ENCODE data around the gene GDF11. TPM values are rescaled to one million over a fixed set of nuclear protein-coding genes. Genes with fewer than 3 reads are reported as not detected.
"Not testable (repeated sequence)": the region's sequence is repeated elsewhere in the genome, so short reads cannot be mapped to it uniquely, and the experiment has no call there.

The GDF11 gene
- total RNA-seq, 1 donor from 2014 or later, result 14.2 TPM

- Mint-ChIP-seq H3K27me3 (ENCODE audit: insufficient read depth) (peaks cover 3% of the 10 kb centered on the region), H3K9me3 (no peaks in the 10 kb centered on the region), H3K27ac (peak overlapping the region; percentile 19), H3K4me3 (peak overlapping the region; percentile 92), H3K4me1 (ENCODE audit: low read depth) (peaks cover 46% of the 10 kb centered on the region), H3K36me3 (ENCODE audit: low read depth) (peaks cover 12% of the 10 kb centered on the region)
- intact Hi-C loops (cut with micrococcal nuclease), result loop anchor here (1.0 to 2.0 kb wide), 5 partner anchors 15 to 197 kb away; partner anchors contain the start of genes CD63 and SARNP
- DNase-seq (ENCODE audit: low spot score), result peak; percentile 36
Measured at GRCh38 chr12:55743406-55744339, 751 bp downstream of the GDF11 start.

GRCh38 chr12:55744340-55745030, 1.6 kb downstream of the GDF11 start:
- no peak for DNase-seq (ENCODE audit: low spot score)
- Mint-ChIP-seq H3K36me3 (ENCODE audit: low read depth) (peaks cover 17% of the 10 kb centered on the region), H3K27me3 (ENCODE audit: insufficient read depth) (peaks cover 3% of the 10 kb centered on the region), H3K9me3 (no peaks in the 10 kb centered on the region), H3K4me1 (ENCODE audit: low read depth) (peaks cover 46% of the 10 kb centered on the region), H3K27ac (peak overlapping the region; percentile 18), H3K4me3 (peak overlapping the region; percentile 92)
- intact Hi-C loops (cut with micrococcal nuclease), result no loop called here

GRCh38 chr12:55745361-55746173, 2.6 kb downstream of the GDF11 start:
- peaks cover 23% of the 10 kb centered on the region for H3K36me3 Mint-ChIP-seq (ENCODE audit: low read depth)
- no peak for DNase-seq (ENCODE audit: low spot score)
- peaks cover 46% of the 10 kb centered on the region for H3K4me1 Mint-ChIP-seq (ENCODE audit: low read depth)
- no peaks in the 10 kb centered on the region for H3K9me3 Mint-ChIP-seq
- intact Hi-C loops (cut with micrococcal nuclease), result loop anchor here (2.0 kb wide), 1 partner anchor 15 kb away; no protein-coding TSS in a partner anchor
- no peak overlapping the region for H3K27ac Mint-ChIP-seq
- H3K27me3 Mint-ChIP-seq (ENCODE audit: insufficient read depth), result peaks cover 3% of the 10 kb centered on the region
- peak overlapping the region; percentile 92 for H3K4me3 Mint-ChIP-seq

- Mint-ChIP-seq H3K27ac (peak overlapping the region; percentile 13), H3K4me1 (ENCODE audit: low read depth) (peaks cover 39% of the 10 kb centered on the region), H3K9me3 (no peaks in the 10 kb centered on the region), H3K36me3 (ENCODE audit: low read depth) (peaks cover 28% of the 10 kb centered on the region), H3K27me3 (ENCODE audit: insufficient read depth) (peaks cover 3% of the 10 kb centered on the region), H3K4me3 (peak overlapping the region; percentile 19)
- DNase-seq (ENCODE audit: low spot score), result no peak
- intact Hi-C loops (cut with micrococcal nuclease), result loop anchor here (2.0 kb wide), 1 partner anchor 14 kb away; no protein-coding TSS in a partner anchor
Measured at GRCh38 chr12:55746174-55746912, 3.4 kb downstream of the GDF11 start.

GRCh38 chr12:55746913-55747231, 4.0 kb downstream of the GDF11 start:
- Mint-ChIP-seq H3K27ac (no peak overlapping the region), H3K27me3 (ENCODE audit: insufficient read depth) (no peaks in the 10 kb centered on the region), H3K4me3 (no peak overlapping the region), H3K4me1 (ENCODE audit: low read depth) (peaks cover 36% of the 10 kb centered on the region), H3K36me3 (ENCODE audit: low read depth) (peaks cover 29% of the 10 kb centered on the region), H3K9me3 (no peaks in the 10 kb centered on the region)
- DNase-seq (ENCODE audit: low spot score), result no peak
- intact Hi-C loops (cut with micrococcal nuclease), result loop anchor here (2.0 kb wide), 1 partner anchor 14 kb away; no protein-coding TSS in a partner anchor

GRCh38 chr12:55748230-55748993, 5.5 kb downstream of the GDF11 start:
- H3K4me1 Mint-ChIP-seq (ENCODE audit: low read depth), result peaks cover 26% of the 10 kb centered on the region
- DNase-seq (ENCODE audit: low spot score), result no peak
- H3K4me3 Mint-ChIP-seq, result no peak overlapping the region
- no peak overlapping the region for H3K27ac Mint-ChIP-seq
- peaks cover 34% of the 10 kb centered on the region for H3K36me3 Mint-ChIP-seq (ENCODE audit: low read depth)
- H3K27me3 Mint-ChIP-seq (ENCODE audit: insufficient read depth), result no peaks in the 10 kb centered on the region
- H3K9me3 Mint-ChIP-seq, result no peaks in the 10 kb centered on the region
- intact Hi-C loops (cut with micrococcal nuclease), result no loop called here

GRCh38 chr12:55755246-55755645, 12.3 kb downstream of the GDF11 start:
- peaks cover 59% of the 10 kb centered on the region for H3K36me3 Mint-ChIP-seq (ENCODE audit: low read depth)

GRCh38 chr12:55757701-55758100, 14.8 kb downstream of the GDF11 start:
- no peak overlapping the region for H3K4me3 Mint-ChIP-seq
- H3K27me3 Mint-ChIP-seq (ENCODE audit: insufficient read depth), result no peaks in the 10 kb centered on the region
- intact Hi-C loops (cut with micrococcal nuclease), result no loop called here
- H3K27ac Mint-ChIP-seq, result peak overlapping the region; percentile 6
- no peaks in the 10 kb centered on the region for H3K9me3 Mint-ChIP-seq
- H3K36me3 Mint-ChIP-seq (ENCODE audit: low read depth), result peaks cover 58% of the 10 kb centered on the region
- H3K4me1 Mint-ChIP-seq (ENCODE audit: low read depth), result peaks cover 11% of the 10 kb centered on the region
- DNase-seq (ENCODE audit: low spot score), result no peak

More at GRCh38 chr12:55755246-55755645, 12.3 kb downstream of the GDF11 start:
- no peak overlapping the region for H3K4me3 Mint-ChIP-seq
- intact Hi-C loops (cut with micrococcal nuclease), result no loop called here
- no peaks in the 10 kb centered on the region for H3K27me3 Mint-ChIP-seq (ENCODE audit: insufficient read depth)
- no peak for DNase-seq (ENCODE audit: low spot score)
- H3K27ac Mint-ChIP-seq, result no peak overlapping the region
- H3K9me3 Mint-ChIP-seq, result no peaks in the 10 kb centered on the region
- peaks cover 6% of the 10 kb centered on the region for H3K4me1 Mint-ChIP-seq (ENCODE audit: low read depth)

GRCh38 chr12:55758575-55758974, 15.7 kb downstream of the GDF11 start:
- H3K9me3 Mint-ChIP-seq; H3K27me3 Mint-ChIP-seq (ENCODE audit: insufficient read depth); intact Hi-C loops (cut with micrococcal nuclease); DNase-seq (ENCODE audit: low spot score); H3K27ac Mint-ChIP-seq; H3K4me3 Mint-ChIP-seq: not testable (repeated sequence)
- Mint-ChIP-seq H3K4me1 (ENCODE audit: low read depth) (peaks cover 11% of the 10 kb centered on the region), H3K36me3 (ENCODE audit: low read depth) (peaks cover 56% of the 10 kb centered on the region)

- Mint-ChIP-seq H3K4me1 (ENCODE audit: low read depth) (peaks cover 11% of the 10 kb centered on the region), H3K36me3 (ENCODE audit: low read depth) (peaks cover 43% of the 10 kb centered on the region), H3K9me3 (no peaks in the 10 kb centered on the region), H3K4me3 (no peak overlapping the region), H3K27ac (peak overlapping the region; percentile 69), H3K27me3 (ENCODE audit: insufficient read depth) (no peaks in the 10 kb centered on the region)
- no peak for DNase-seq (ENCODE audit: low spot score)
- intact Hi-C loops (cut with micrococcal nuclease), result loop anchor here (2.0 kb wide), 1 partner anchor 14 kb away; no protein-coding TSS in a partner anchor
Measured at GRCh38 chr12:55760663-55761062, 17.7 kb downstream of the GDF11 start.

GRCh38 chr12:55762646-55763045, 19.7 kb downstream of the GDF11 start:
- H3K4me1 Mint-ChIP-seq (ENCODE audit: low read depth), result peaks cover 5% of the 10 kb centered on the region
- no peak overlapping the region for H3K4me3 Mint-ChIP-seq
- intact Hi-C loops (cut with micrococcal nuclease), result no loop called here
- peaks cover 31% of the 10 kb centered on the region for H3K36me3 Mint-ChIP-seq (ENCODE audit: low read depth)
- no peaks in the 10 kb centered on the region for H3K27me3 Mint-ChIP-seq (ENCODE audit: insufficient read depth)
- no peak for DNase-seq (ENCODE audit: low spot score)
- no peak overlapping the region for H3K27ac Mint-ChIP-seq
- H3K9me3 Mint-ChIP-seq, result no peaks in the 10 kb centered on the region

Measured in activated T-helper 1 cell treated with anti-CD3 and anti-CD28 coated beads, Interleukin-12 subunit alpha, Interleukin-12 subunit beta, Interleukin-2, Interleukin-4 antibody, amounts not matched to agents 30 ng/mL and 10 ng/mL and 1 ng/mL, durations not matched to agents 14 hours and 24 hours and 36 hours (primary cell).